Measurements from ENCODE around the gene PIGV. TPM values are rescaled to one million over a fixed set of nuclear protein-coding genes. Genes with fewer than 3 reads are reported as not detected.

The PIGV gene
- total and polyA plus RNA-seq, 3 donors from 2014 or later, result 47.6 to 101 (median 52.5) TPM

DNA sequence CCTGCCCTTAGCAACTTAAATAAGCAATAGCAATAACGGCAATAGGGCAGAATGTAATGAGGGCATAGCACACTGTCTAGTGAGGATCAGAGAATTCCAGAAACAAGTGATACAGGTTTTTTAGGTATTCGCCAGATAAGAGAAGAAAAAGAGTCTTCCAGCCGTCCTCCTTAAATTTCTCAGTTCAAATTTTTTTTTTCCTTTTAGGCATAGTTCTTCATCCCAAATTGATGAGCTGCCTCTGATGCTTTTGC is 1.8 kb downstream of the PIGV start:
- H3K9me3 ChIP-seq, result no peaks in the 10 kb centered on the region
- WGBS, 2 donors, result 41 to 58% methylated on average over 3 of the region's 3 CpGs
- peaks cover 32% of the 10 kb centered on the region for H3K4me1 ChIP-seq
- no peak for TF ChIP-seq POLR2A (IDR thresholded peaks at IDR 0.05)
- TF ChIP-seq, protein P1, sequence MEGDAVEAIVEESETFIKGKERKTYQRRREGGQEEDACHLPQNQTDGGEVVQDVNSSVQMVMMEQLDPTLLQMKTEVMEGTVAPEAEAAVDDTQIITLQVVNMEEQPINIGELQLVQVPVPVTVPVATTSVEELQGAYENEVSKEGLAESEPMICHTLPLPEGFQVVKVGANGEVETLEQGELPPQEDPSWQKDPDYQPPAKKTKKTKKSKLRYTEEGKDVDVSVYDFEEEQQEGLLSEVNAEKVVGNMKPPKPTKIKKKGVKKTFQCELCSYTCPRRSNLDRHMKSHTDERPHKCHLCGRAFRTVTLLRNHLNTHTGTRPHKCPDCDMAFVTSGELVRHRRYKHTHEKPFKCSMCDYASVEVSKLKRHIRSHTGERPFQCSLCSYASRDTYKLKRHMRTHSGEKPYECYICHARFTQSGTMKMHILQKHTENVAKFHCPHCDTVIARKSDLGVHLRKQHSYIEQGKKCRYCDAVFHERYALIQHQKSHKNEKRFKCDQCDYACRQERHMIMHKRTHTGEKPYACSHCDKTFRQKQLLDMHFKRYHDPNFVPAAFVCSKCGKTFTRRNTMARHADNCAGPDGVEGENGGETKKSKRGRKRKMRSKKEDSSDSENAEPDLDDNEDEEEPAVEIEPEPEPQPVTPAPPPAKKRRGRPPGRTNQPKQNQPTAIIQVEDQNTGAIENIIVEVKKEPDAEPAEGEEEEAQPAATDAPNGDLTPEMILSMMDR (IDR thresholded peaks at IDR 0.05), result no peak
- no peaks in the 10 kb centered on the region for H3K27me3 ChIP-seq
- no peaks in the 10 kb centered on the region for H3K36me3 ChIP-seq (ENCODE audit: low read depth, missing control alignments)
- H3K4me3 ChIP-seq, result no peak overlapping the region
- DNase-seq, result no peak
- H3K27ac ChIP-seq, result peak overlapping the region in 1 of 2 donors; percentile 100
- intact Hi-C loops (cut with DNase I; ENCODE audit: low total_unique reads), result loop anchor here (5.0 kb wide), 1 partner anchor 92 kb away; the partner anchor contains the start of gene ARID1A

DNA sequence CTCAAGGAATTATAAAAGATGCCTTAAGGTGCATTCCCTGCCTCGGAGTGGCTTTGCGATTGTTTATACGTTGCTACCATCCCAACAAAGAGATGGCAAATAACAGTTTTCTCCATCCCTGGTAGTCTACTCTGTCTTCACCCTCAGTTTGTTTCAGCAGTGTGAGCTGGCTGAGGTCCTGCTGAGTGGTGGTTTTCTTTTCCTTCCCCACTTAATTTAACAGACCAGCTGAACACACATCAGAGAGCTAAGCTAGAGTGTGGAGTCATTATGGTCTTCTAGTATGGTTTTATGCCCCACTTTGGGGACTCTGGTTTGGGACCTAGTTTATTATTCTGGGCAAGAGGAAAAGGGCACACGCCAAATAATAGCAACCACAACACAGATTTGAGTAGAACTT is 2.2 kb downstream of the PIGV start:
- no peaks in the 10 kb centered on the region for H3K36me3 ChIP-seq (ENCODE audit: low read depth, missing control alignments)
- intact Hi-C loops (cut with DNase I; ENCODE audit: low total_unique reads), result loop anchor here (5.0 kb wide), 2 partner anchors 93 to 183 kb away; partner anchors contain the start of gene ARID1A
- DNase-seq, result no peak
- no peaks in the 10 kb centered on the region for H3K27me3 ChIP-seq
- no peaks in the 10 kb centered on the region for H3K9me3 ChIP-seq
- no peak for TF ChIP-seq POLR2A (IDR thresholded peaks at IDR 0.05)
- TF ChIP-seq, protein P1 (IDR thresholded peaks at IDR 0.05), result no peak
- WGBS, 2 donors, result 56 to 64% methylated on average over 4 of the region's 4 CpGs
- H3K27ac ChIP-seq, result no peak overlapping the region
- H3K4me1 ChIP-seq, result peaks cover 28% of the 10 kb centered on the region
- H3K4me3 ChIP-seq, result no peak overlapping the region

DNA sequence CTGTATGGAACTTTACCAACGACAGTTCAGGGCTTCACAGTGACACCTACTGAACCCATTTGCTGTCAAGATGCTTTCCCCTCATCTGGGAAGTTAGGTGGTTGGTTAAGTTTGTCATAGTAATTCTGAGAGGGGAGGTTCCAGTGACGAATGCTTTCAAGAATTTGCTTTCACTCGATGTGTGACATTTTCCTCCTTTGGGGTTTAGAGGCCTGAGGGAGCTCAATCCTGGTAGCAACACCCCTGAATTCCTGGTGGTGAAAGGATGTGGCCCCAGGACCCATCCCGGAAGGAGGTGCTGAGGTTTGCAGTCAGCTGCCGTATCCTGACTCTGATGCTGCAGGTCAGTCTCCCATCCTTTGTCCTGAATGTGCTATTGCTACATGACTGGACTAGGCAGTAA is 2.8 kb downstream of the PIGV start:
- TF ChIP-seq, protein P1 (IDR thresholded peaks at IDR 0.05), result no peak
- no peak for TF ChIP-seq POLR2A (IDR thresholded peaks at IDR 0.05)
- Histone ChIP-seq H3K27me3 (no peaks in the 10 kb centered on the region), H3K4me3 (no peak overlapping the region), H3K27ac (no peak overlapping the region), H3K4me1 (peaks cover 22% of the 10 kb centered on the region), H3K9me3 (no peaks in the 10 kb centered on the region), H3K36me3 (ENCODE audit: low read depth, missing control alignments) (no peaks in the 10 kb centered on the region)
- no peak for DNase-seq
- 66 to 79% methylated on average over 5 of the region's 5 CpGs for WGBS, 2 donors
- intact Hi-C loops (cut with DNase I; ENCODE audit: low total_unique reads), result loop anchor here (5.0 kb wide), 1 partner anchor 183 kb away; no protein-coding TSS in a partner anchor

DNA sequence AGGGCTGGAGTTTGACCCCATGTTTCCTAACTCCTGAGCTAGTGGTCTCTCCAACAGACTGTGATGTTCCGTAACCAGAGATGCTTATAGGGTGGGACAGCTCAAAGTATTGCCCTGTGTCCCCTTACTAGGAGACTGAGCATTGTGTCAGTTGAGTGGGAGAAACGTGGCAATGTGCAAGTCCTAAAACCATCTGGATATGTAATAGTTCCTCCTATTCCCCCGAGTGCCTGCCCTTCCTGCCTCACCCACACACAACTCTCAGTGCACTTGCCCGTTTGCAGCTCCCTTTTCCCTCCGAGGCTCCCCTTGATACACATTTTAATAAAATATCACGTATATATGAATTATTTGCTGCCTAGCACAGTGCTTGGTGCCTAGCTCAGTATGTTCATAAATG is 3.4 kb downstream of the PIGV start:
- H3K27ac ChIP-seq, result no peak overlapping the region
- intact Hi-C loops (cut with DNase I; ENCODE audit: low total_unique reads), result loop anchor here (5.0 kb wide), 1 partner anchor 184 kb away; no protein-coding TSS in a partner anchor
- no peaks in the 10 kb centered on the region for H3K36me3 ChIP-seq (ENCODE audit: low read depth, missing control alignments)
- no peak for DNase-seq
- WGBS, 2 donors, result 65 to 74% methylated on average over 6 of the region's 6 CpGs
- H3K4me3 ChIP-seq, result no peak overlapping the region
- no peaks in the 10 kb centered on the region for H3K9me3 ChIP-seq
- no peaks in the 10 kb centered on the region for H3K27me3 ChIP-seq
- peaks cover 16% of the 10 kb centered on the region for H3K4me1 ChIP-seq
- TF ChIP-seq, protein P1 (IDR thresholded peaks at IDR 0.05), result no peak
- TF ChIP-seq POLR2A (IDR thresholded peaks at IDR 0.05), result no peak

DNA sequence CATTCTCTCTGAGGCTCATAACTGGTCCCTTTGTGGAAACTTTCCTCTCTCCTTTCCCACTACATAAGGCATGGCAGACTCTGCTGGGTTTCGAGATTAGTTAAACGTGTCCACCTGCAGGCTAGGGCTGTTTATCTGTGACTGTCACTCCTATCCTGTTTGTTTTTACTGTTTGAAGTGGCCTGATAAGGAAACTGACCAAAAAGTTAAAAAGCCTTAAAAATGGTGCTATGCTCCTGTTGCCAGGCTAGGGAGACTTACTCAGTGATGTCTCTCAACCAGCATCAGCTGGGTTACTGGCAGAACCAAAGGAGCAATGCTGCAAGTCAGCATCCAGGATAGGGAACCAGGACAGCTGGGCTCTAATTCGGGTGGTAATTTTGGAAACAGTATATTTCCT is 3.9 kb downstream of the PIGV start:
- H3K36me3 ChIP-seq (ENCODE audit: low read depth, missing control alignments), result no peaks in the 10 kb centered on the region
- WGBS, 2 donors, result 70 to 82% methylated on average over 3 of the region's 3 CpGs
- H3K4me3 ChIP-seq, result no peak overlapping the region
- TF ChIP-seq, protein P1 (IDR thresholded peaks at IDR 0.05), result no peak
- no peak for TF ChIP-seq POLR2A (IDR thresholded peaks at IDR 0.05)
- no peak overlapping the region for H3K27ac ChIP-seq
- DNase-seq, result no peak
- H3K27me3 ChIP-seq, result no peaks in the 10 kb centered on the region
- H3K9me3 ChIP-seq, result no peaks in the 10 kb centered on the region
- H3K4me1 ChIP-seq, result peaks cover 11% of the 10 kb centered on the region
- intact Hi-C loops (cut with DNase I; ENCODE audit: low total_unique reads), result loop anchor here (5.0 kb wide), 1 partner anchor 184 kb away; no protein-coding TSS in a partner anchor

All from testis (tissue), 3 donors.